Ureter (tissue), 1 donor: ENCODE data around the gene KLHL30. TPM values are rescaled to one million over a fixed set of nuclear protein-coding genes. Genes with fewer than 3 reads are reported as not detected.

Experiments
- DNase-seq: peaks from one replicate; pipeline ENCODE4 v3.0.0-alpha.2; 2020; ENCODE audit warnings: low spot score
- total RNA-seq: library from RNA; stranded (reverse); gene quantifications from one replicate; pipeline ENCODE4 v1.2.4, GENCODE V29; 2023
- donor health status: DM: yes; HTN: yes; CAD: no.

KLHL30 gene
- total RNA-seq: 2.2 TPM

- no peak for DNase-seq
Observed at GRCh38 chr2:238138331-238139195, at the start of gene KLHL30. KLHL30 (plus strand) TSS chr2:238138668; CDS start chr2:238140755, 2,087 bp downstream.

GRCh38 chr2:238090887-238091286 is 47.6 kb upstream of the KLHL30 start:
- no peak for DNase-seq

- no peak for DNase-seq
Observed at GRCh38 chr2:238091436-238092060, 46.9 kb upstream of the KLHL30 start.

- no peak for DNase-seq
Observed at GRCh38 chr2:238092486-238093035, 45.9 kb upstream of the KLHL30 start.

GRCh38 chr2:238093181-238094140 is 45.0 kb upstream of the KLHL30 start:
- no peak for DNase-seq

GRCh38 chr2:238094438-238095022 is 43.9 kb upstream of the KLHL30 start:
- DNase-seq: no peak

- DNase-seq: no peak
Observed at GRCh38 chr2:238095143-238095542, 43.3 kb upstream of the KLHL30 start.

- DNase-seq: no peak
Observed at GRCh38 chr2:238096311-238097011, 42.0 kb upstream of the KLHL30 start.

- peak; percentile 35 for DNase-seq
Observed at GRCh38 chr2:238097201-238097987, 41.1 kb upstream of the KLHL30 start.

- peak; percentile 37 for DNase-seq
Observed at GRCh38 chr2:238097988-238098871, 40.2 kb upstream of the KLHL30 start.

- peak; percentile 39 for DNase-seq
Observed at GRCh38 chr2:238098901-238099713, 39.4 kb upstream of the KLHL30 start.

GRCh38 chr2:238099714-238100048 is 38.8 kb upstream of the KLHL30 start:
- peak; percentile 32 for DNase-seq

- DNase-seq: peak; percentile 34
Observed at GRCh38 chr2:238100049-238100820, 38.2 kb upstream of the KLHL30 start, which contains the start of gene ESPNL. ESPNL (plus strand) TSS chr2:238100340; CDS start chr2:238100420, 80 bp downstream.

GRCh38 chr2:238100821-238101771 is 37.4 kb upstream of the KLHL30 start:
- peak; percentile 34 for DNase-seq

GRCh38 chr2:238101891-238102841 is 36.3 kb upstream of the KLHL30 start:
- peak; percentile 33 for DNase-seq
